GM10266 (cell line): ENCODE measurements around the gene MFSD6L.
"Not testable (repeated sequence)": the region's sequence is repeated elsewhere in the genome, so short reads cannot be mapped to it uniquely, and the experiment has no call there.

Experiments used
- DNase-seq: peaks from one replicate; pipeline ENCODE4 v3.0.0; 2012; ENCODE audit errors: extremely low spot score
- CTCF ChIP-seq: IDR thresholded peaks from 2 replicates; pipeline ENCODE4 v1.5.1; 2012; ENCODE audit warnings: mild to moderate bottlenecking, low read depth; ENCODE audit not compliant: control insufficient read depth, insufficient read depth; ENCODE audit errors: missing control alignments

MFSD6L gene

GRCh38 chr17:8806253-8806925, 7.2 kb upstream of the MFSD6L start:
- TF ChIP-seq CTCF: no peak
- DNase-seq: no peak

- not testable (repeated sequence) for DNase-seq
Observed at GRCh38 chr17:8805396-8805795, 6.2 kb upstream of the MFSD6L start.

- TF ChIP-seq CTCF: peak; percentile 19
- DNase-seq: no peak
Observed at GRCh38 chr17:8803531-8804420, 4.6 kb upstream of the MFSD6L start.

- DNase-seq: peak; percentile 11
- TF ChIP-seq CTCF: no peak
Observed at GRCh38 chr17:8801135-8801840, 2.1 kb upstream of the MFSD6L start.

- TF ChIP-seq CTCF: no peak
- DNase-seq: peak; percentile 8
Observed at GRCh38 chr17:8800656-8801055, 1.5 kb upstream of the MFSD6L start.

- no peak for TF ChIP-seq CTCF
- peak; percentile 45 for DNase-seq
Observed at GRCh38 chr17:8799570-8800212, 526 bp upstream of the MFSD6L start.

- no peak for TF ChIP-seq CTCF
- DNase-seq: peak; percentile 9
Observed at GRCh38 chr17:8798176-8798845, 854 bp downstream of the MFSD6L start.
